ENCODE results near the gene SRMS.

SRMS gene

GRCh38 chr20:63553933-63554290 lies 6.4 kb upstream of the SRMS start, which contains the start of gene FNDC11:
Gene FNDC11 (plus strand): TSS chr20:63554159. CDS start chr20:63555664, 1,505 bp downstream.
- Histone ChIP-seq H3K4me1 (ENCODE audit: insufficient read depth, low read length) (peaks cover 16% of the 10 kb centered on the region), H3K36me3 (ENCODE audit: insufficient read depth, low read length) (no peaks in the 10 kb centered on the region), H3K9me3 (ENCODE audit: insufficient read depth, low read depth, low read length) (no peaks in the 10 kb centered on the region), H3K9ac (ENCODE audit: low read depth, low read length) (peak within 1 kb of the TSS; percentile 36), H3K27me3 (ENCODE audit: insufficient read depth, low read length) (peaks cover 3% of the 10 kb centered on the region; the same call in 1 of the 2 replicates), H3K4me3 (ENCODE audit: low read length) (peak within 1 kb of the TSS; percentile 87), H3K27ac (ENCODE audit: low read depth, low read length) (peak within 1 kb of the TSS; percentile 68; the same call in 1 of the 2 replicates)
- 2% methylated on average over 34 of the region's 34 CpGs for WGBS

- H3K9me3 ChIP-seq (ENCODE audit: insufficient read depth, low read depth, low read length) = no peaks in the 10 kb centered on the region
- H3K36me3 ChIP-seq (ENCODE audit: insufficient read depth, low read length) = no peaks in the 10 kb centered on the region
- peaks cover 16% of the 10 kb centered on the region for H3K4me1 ChIP-seq (ENCODE audit: insufficient read depth, low read length)
- peaks cover 3% of the 10 kb centered on the region; the same call in 1 of the 2 replicates for H3K27me3 ChIP-seq (ENCODE audit: insufficient read depth, low read length)
- peak overlapping the region; percentile 87 for H3K4me3 ChIP-seq (ENCODE audit: low read length)
- 2% methylated on average over 36 of the region's 37 CpGs for WGBS
- H3K9ac ChIP-seq (ENCODE audit: low read depth, low read length) = peak overlapping the region; percentile 34
- peak overlapping the region; percentile 68; the same call in 1 of the 2 replicates for H3K27ac ChIP-seq (ENCODE audit: low read depth, low read length)
Measured at GRCh38 chr20:63553251-63553932, 5.8 kb upstream of the SRMS start.

- H3K27ac ChIP-seq (ENCODE audit: low read depth, low read length) = peak overlapping the region; percentile 68; the same call in 1 of the 2 replicates
- peak overlapping the region; percentile 31 for H3K4me3 ChIP-seq (ENCODE audit: low read length)
- H3K4me1 ChIP-seq (ENCODE audit: insufficient read depth, low read length) = peaks cover 21% of the 10 kb centered on the region
- 22% methylated on average over 15 of the region's 15 CpGs for WGBS
- no peaks in the 10 kb centered on the region for H3K9me3 ChIP-seq (ENCODE audit: insufficient read depth, low read depth, low read length)
- no peak overlapping the region; the same call in 1 of the 2 replicates for H3K9ac ChIP-seq (ENCODE audit: low read depth, low read length)
- no peaks in the 10 kb centered on the region for H3K36me3 ChIP-seq (ENCODE audit: insufficient read depth, low read length)
- peaks cover 3% of the 10 kb centered on the region; the same call in 1 of the 2 replicates for H3K27me3 ChIP-seq (ENCODE audit: insufficient read depth, low read length)
Measured at GRCh38 chr20:63552481-63553249, 5.1 kb upstream of the SRMS start.

- H3K4me3 ChIP-seq (ENCODE audit: low read length) = no peak overlapping the region
- H3K9me3 ChIP-seq (ENCODE audit: insufficient read depth, low read depth, low read length) = no peaks in the 10 kb centered on the region
- peaks cover 21% of the 10 kb centered on the region for H3K4me1 ChIP-seq (ENCODE audit: insufficient read depth, low read length)
- no peak overlapping the region for H3K27ac ChIP-seq (ENCODE audit: low read depth, low read length)
- H3K9ac ChIP-seq (ENCODE audit: low read depth, low read length) = no peak overlapping the region
- no peaks in the 10 kb centered on the region for H3K36me3 ChIP-seq (ENCODE audit: insufficient read depth, low read length)
- H3K27me3 ChIP-seq (ENCODE audit: insufficient read depth, low read length) = peaks cover 3% of the 10 kb centered on the region; the same call in 1 of the 2 replicates
- WGBS = 83% methylated on average over 9 of the region's 9 CpGs
Measured at GRCh38 chr20:63551068-63551467, 3.5 kb upstream of the SRMS start.

GRCh38 chr20:63549679-63550282 lies 2.2 kb upstream of the SRMS start:
- Histone ChIP-seq H3K4me3 (ENCODE audit: low read length) (no peak overlapping the region), H3K27me3 (ENCODE audit: insufficient read depth, low read length) (peaks cover 3% of the 10 kb centered on the region; the same call in 1 of the 2 replicates), H3K27ac (ENCODE audit: low read depth, low read length) (no peak overlapping the region), H3K9me3 (ENCODE audit: insufficient read depth, low read depth, low read length) (no peaks in the 10 kb centered on the region), H3K4me1 (ENCODE audit: insufficient read depth, low read length) (peaks cover 21% of the 10 kb centered on the region), H3K9ac (ENCODE audit: low read depth, low read length) (no peak overlapping the region), H3K36me3 (ENCODE audit: insufficient read depth, low read length) (no peaks in the 10 kb centered on the region)
- WGBS = 89% methylated on average over 17 of the region's 18 CpGs

- H3K27me3 ChIP-seq (ENCODE audit: insufficient read depth, low read length) = no peaks in the 10 kb centered on the region
- H3K9me3 ChIP-seq (ENCODE audit: insufficient read depth, low read depth, low read length) = no peaks in the 10 kb centered on the region
- H3K27ac ChIP-seq (ENCODE audit: low read depth, low read length) = no peak overlapping the region
Measured at GRCh38 chr20:63549019-63549418, 1.5 kb upstream of the SRMS start.

GRCh38 chr20:63548542-63548941 lies 993 bp upstream of the SRMS start:
- no peaks in the 10 kb centered on the region for H3K36me3 ChIP-seq (ENCODE audit: insufficient read depth, low read length)
- WGBS = 74% methylated on average over 10 of the region's 11 CpGs
- peaks cover 15% of the 10 kb centered on the region for H3K4me1 ChIP-seq (ENCODE audit: insufficient read depth, low read length)
- H3K27ac ChIP-seq (ENCODE audit: low read depth, low read length) = no peak overlapping the region
- H3K9me3 ChIP-seq (ENCODE audit: insufficient read depth, low read depth, low read length) = no peaks in the 10 kb centered on the region
- H3K4me3 ChIP-seq (ENCODE audit: low read length) = no peak overlapping the region
- no peaks in the 10 kb centered on the region for H3K27me3 ChIP-seq (ENCODE audit: insufficient read depth, low read length)
- no peak overlapping the region for H3K9ac ChIP-seq (ENCODE audit: low read depth, low read length)

More at GRCh38 chr20:63549019-63549418, 1.5 kb upstream of the SRMS start:
- 47% methylated on average over 8 of the region's 25 CpGs for WGBS
- Histone ChIP-seq H3K4me3 (ENCODE audit: low read length) (no peak overlapping the region), H3K9ac (ENCODE audit: low read depth, low read length) (no peak overlapping the region), H3K36me3 (ENCODE audit: insufficient read depth, low read length) (no peaks in the 10 kb centered on the region), H3K4me1 (ENCODE audit: insufficient read depth, low read length) (peaks cover 15% of the 10 kb centered on the region)

- Histone ChIP-seq H3K36me3 (ENCODE audit: insufficient read depth, low read length) (no peaks in the 10 kb centered on the region), H3K27me3 (ENCODE audit: insufficient read depth, low read length) (no peaks in the 10 kb centered on the region), H3K9ac (ENCODE audit: low read depth, low read length) (no peak overlapping the region), H3K27ac (ENCODE audit: low read depth, low read length) (no peak overlapping the region), H3K9me3 (ENCODE audit: insufficient read depth, low read depth, low read length) (no peaks in the 10 kb centered on the region), H3K4me1 (ENCODE audit: insufficient read depth, low read length) (peaks cover 6% of the 10 kb centered on the region; the same call in 1 of the 2 replicates), H3K4me3 (ENCODE audit: low read length) (no peak overlapping the region)
- WGBS = 80% methylated on average over 58 of the region's 58 CpGs
Measured at GRCh38 chr20:63546956-63547724, 409 bp downstream of the SRMS start.

- H3K4me1 ChIP-seq (ENCODE audit: insufficient read depth, low read length) = peaks cover 4% of the 10 kb centered on the region; the same call in 1 of the 2 replicates
- no peaks in the 10 kb centered on the region for H3K27me3 ChIP-seq (ENCODE audit: insufficient read depth, low read length)
- H3K9ac ChIP-seq (ENCODE audit: low read depth, low read length) = no peak overlapping the region
- no peaks in the 10 kb centered on the region for H3K9me3 ChIP-seq (ENCODE audit: insufficient read depth, low read depth, low read length)
- H3K4me3 ChIP-seq (ENCODE audit: low read length) = no peak overlapping the region
- H3K27ac ChIP-seq (ENCODE audit: low read depth, low read length) = no peak overlapping the region
- 90% methylated on average over 20 of the region's 20 CpGs for WGBS
- H3K36me3 ChIP-seq (ENCODE audit: insufficient read depth, low read length) = no peaks in the 10 kb centered on the region
Measured at GRCh38 chr20:63546256-63546955, 1.1 kb downstream of the SRMS start.

GRCh38 chr20:63545814-63546213 lies 1.7 kb downstream of the SRMS start:
- 73% methylated on average over 6 of the region's 6 CpGs for WGBS
- H3K27ac ChIP-seq (ENCODE audit: low read depth, low read length) = no peak overlapping the region
- no peak overlapping the region for H3K9ac ChIP-seq (ENCODE audit: low read depth, low read length)
- H3K4me3 ChIP-seq (ENCODE audit: low read length) = no peak overlapping the region
- H3K9me3 ChIP-seq (ENCODE audit: insufficient read depth, low read depth, low read length) = no peaks in the 10 kb centered on the region
- 0 out of 2 replicates have a peak, but pooled peaks cover 4% of the 10 kb centered on the region for H3K4me1 ChIP-seq (ENCODE audit: insufficient read depth, low read length)
- no peaks in the 10 kb centered on the region for H3K36me3 ChIP-seq (ENCODE audit: insufficient read depth, low read length)
- H3K27me3 ChIP-seq (ENCODE audit: insufficient read depth, low read length) = no peaks in the 10 kb centered on the region
